HL-60 (cell line): ENCODE data around the gene MTREX.

Experiments
- DNase-seq, 2 experiments: peaks; one replicate each; pipeline ENCODE4 v3.0.0-alpha.2; 2010 to 2020; ENCODE audit warnings: low read depth in 1 of 2, low spot score in 1 of 2
- H3K27ac ChIP-seq: fragments of 250-450 bp; sonication (Bioruptor Pico); replicated peaks from 2 replicates; pipeline ENCODE4 v1.5.1; 2020; ENCODE audit warnings: mild to moderate bottlenecking, moderate library complexity
- H3K27me3 ChIP-seq: fragments of 250-450 bp; sonication (Bioruptor Pico); 2 replicates; pipeline ENCODE4 v1.5.1; 2021; ENCODE audit warnings: mild to moderate bottlenecking, moderate library complexity; ENCODE audit not compliant: insufficient read depth, poor library complexity, severe bottlenecking
- H3K4me3 ChIP-seq: replicated peaks from 2 replicates; pipeline ENCODE4 v1.5.1; 2011; ENCODE audit warnings: mild to moderate bottlenecking, control low read depth, low read length; ENCODE audit not compliant: insufficient read depth
- CTCF ChIP-seq: IDR thresholded peaks from one replicate; pipeline ENCODE4 v1.5.1; 2011; ENCODE audit warnings: low read length, control low read depth, inconsistent platforms; ENCODE audit not compliant: insufficient read depth
- GABPA ChIP-seq: IDR thresholded peaks from 2 replicates; pipeline ENCODE4 v1.6.1; 2012; ENCODE audit warnings: low read depth
- POLR2AphosphoS5 ChIP-seq: IDR thresholded peaks from 2 replicates; pipeline ENCODE4 v1.6.1; 2012; ENCODE audit warnings: low read depth
- REST ChIP-seq: IDR thresholded peaks from 2 replicates; pipeline ENCODE4 v1.6.1; 2012; ENCODE audit warnings: low read depth; ENCODE audit not compliant: insufficient replicate concordance
- SPI1 ChIP-seq: IDR thresholded peaks from 2 replicates; pipeline ENCODE4 v1.6.1; 2012; ENCODE audit warnings: low read depth, mild to moderate bottlenecking, borderline replicate concordance

Gene MTREX

GRCh38 chr5:55324815-55325418 lies 17.1 kb downstream of the MTREX start:
- TF ChIP-seq SPI1 (no peak), POLR2AphosphoS5 (no peak), CTCF (no peak)
- Histone ChIP-seq H3K27me3 (no peaks in the 10 kb centered on the region), H3K27ac (no peak overlapping the region), H3K4me3 (no peak overlapping the region)
- DNase-seq, result no peak

- H3K4me3 ChIP-seq, result no peak overlapping the region
- no peak overlapping the region for H3K27ac ChIP-seq
- TF ChIP-seq GABPA, result no peak
- TF ChIP-seq SPI1, result no peak
- no peak for TF ChIP-seq POLR2AphosphoS5
- TF ChIP-seq REST, result no peak
- no peak for TF ChIP-seq CTCF
- H3K27me3 ChIP-seq, result no peaks in the 10 kb centered on the region
- DNase-seq, result no peak
Measured at GRCh38 chr5:55325621-55326020, 17.8 kb downstream of the MTREX start.

GRCh38 chr5:55327281-55327680 lies 19.5 kb downstream of the MTREX start:
- TF ChIP-seq SPI1 (no peak), REST (no peak), GABPA (no peak), CTCF (no peak), POLR2AphosphoS5 (no peak)
- Histone ChIP-seq H3K4me3 (no peak overlapping the region), H3K27ac (no peak overlapping the region), H3K27me3 (no peaks in the 10 kb centered on the region)
- DNase-seq, result no peak

GRCh38 chr5:55331321-55331720 lies 23.5 kb downstream of the MTREX start:
- no peak overlapping the region for H3K4me3 ChIP-seq
- no peak overlapping the region for H3K27ac ChIP-seq
- TF ChIP-seq CTCF (no peak), GABPA (no peak)
- no peaks in the 10 kb centered on the region for H3K27me3 ChIP-seq
- DNase-seq, result no peak
